ENCODE data around the gene AGAP1. TPM values are rescaled to one million over a fixed set of nuclear protein-coding genes. Genes with fewer than 3 reads are reported as not detected.
"Not testable (repeated sequence)": the region's sequence is repeated elsewhere in the genome, so short reads cannot be mapped to it uniquely, and the experiment has no call there.

AGAP1 gene
- total RNA-seq, 1 experiment from 2014 or later: 14.8 TPM

GRCh38 chr2:236052926-236053821 lies 559.3 kb downstream of the AGAP1 start:
- no peak for DNase-seq (ENCODE audit: low read depth)

DNA sequence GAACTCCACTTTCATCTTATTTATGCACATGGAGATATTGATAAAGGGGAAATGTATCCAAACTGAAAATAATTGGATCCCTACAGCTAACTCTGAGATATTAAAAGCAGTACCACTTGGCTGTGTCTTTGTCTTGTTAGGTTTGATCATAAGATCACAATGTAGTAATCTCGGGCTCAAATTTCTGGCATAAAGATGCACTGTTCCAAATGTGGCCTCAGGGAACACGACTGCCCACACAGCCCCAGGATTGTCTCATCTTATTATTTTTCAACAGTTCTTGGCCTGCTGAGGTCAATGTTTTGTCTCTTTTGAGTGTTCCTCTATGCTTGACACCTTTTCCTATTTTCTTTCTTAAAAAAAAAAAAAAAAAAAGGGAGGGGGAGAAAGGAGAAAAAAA lies 560.3 kb downstream of the AGAP1 start:
- DNase-seq (ENCODE audit: low read depth): no peak

- DNase-seq (ENCODE audit: low read depth): no peak
Observed at GRCh38 chr2:236054621-236055305, 560.9 kb downstream of the AGAP1 start.

DNA sequence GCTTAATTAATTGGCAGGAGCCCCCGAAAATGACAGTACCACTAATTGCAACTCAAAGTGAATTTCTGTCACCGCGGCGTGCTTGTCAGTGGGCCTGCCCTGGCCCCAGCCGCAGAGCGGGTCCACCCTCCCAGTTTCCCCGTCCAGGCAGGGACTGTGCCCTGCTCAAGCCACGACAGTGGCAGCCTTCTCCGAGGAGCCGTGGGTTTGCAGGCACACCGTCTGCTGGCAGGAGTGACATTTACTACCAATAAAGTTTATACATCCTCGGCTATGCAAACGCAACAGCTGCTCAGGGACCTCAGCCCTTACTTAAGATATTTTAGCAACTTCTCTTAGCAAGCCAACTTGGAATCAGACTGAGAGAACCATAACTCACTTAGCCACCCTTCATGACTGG lies 561.6 kb downstream of the AGAP1 start:
- no peak for DNase-seq (ENCODE audit: low read depth)

- no peak for DNase-seq (ENCODE audit: low read depth)
Observed at GRCh38 chr2:236056141-236056540, 562.3 kb downstream of the AGAP1 start.

DNA sequence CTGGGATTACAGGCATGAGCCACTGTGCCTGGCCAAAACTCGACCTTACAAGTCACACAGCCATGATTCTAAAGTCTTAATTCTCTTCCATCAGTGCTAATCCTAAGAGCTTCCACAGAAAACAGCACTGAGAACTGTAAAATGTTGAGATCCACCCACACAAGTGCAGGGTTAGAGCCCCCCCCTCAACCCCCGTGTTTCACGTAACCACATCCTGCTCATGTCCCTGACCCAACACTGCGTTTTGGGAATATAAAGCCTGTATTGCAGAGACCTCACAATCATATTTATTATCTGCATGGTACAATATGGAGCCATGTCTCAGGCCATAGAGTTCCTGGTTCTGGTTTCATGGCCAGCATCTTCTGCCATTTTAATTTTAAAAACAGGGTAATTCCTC lies 563.5 kb downstream of the AGAP1 start:
- no peak for DNase-seq (ENCODE audit: low read depth)

DNA sequence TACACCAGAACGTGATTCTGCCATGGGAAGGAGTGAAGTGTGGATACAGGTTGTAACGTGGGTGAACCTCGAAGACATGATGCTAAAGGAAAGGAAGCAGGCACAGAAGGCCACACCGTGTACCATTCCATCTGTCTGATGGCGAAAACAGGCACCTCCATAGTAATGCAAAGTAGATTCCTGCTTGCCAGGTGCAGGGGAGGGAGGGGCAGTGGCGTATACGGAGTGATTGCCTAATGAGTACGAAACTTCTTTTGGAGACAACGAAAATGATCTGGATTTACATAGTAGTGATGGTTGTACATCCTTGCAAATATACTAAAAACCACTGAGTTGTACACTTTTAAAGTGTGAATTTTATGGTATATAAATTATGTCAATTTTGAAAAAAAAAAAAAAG lies 567.7 kb downstream of the AGAP1 start:
- no peak for DNase-seq (ENCODE audit: low read depth)

GRCh38 chr2:236061899-236062298 lies 568.1 kb downstream of the AGAP1 start:
- no peak for DNase-seq (ENCODE audit: low read depth)

DNA sequence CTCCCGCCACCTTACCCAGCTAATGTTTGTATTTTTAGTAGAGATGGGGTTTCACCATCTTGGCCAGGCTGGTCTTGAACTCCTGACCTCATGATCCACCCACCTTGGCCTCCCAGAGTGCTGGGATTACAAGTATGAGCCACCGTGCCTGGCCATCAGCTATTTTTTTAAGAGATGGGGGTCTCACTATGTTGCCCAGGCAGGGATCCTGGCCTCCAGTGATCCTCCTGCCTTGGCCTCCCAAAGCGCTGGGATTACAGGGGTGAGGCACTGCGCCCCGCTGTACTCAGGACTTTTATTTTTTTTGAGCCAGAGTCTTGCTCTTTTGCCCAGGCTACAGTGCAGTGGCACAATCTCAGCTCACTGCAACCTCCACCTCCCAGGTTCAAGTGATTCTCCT lies 569.0 kb downstream of the AGAP1 start:
- DNase-seq (ENCODE audit: low read depth): not testable (repeated sequence)

- DNase-seq (ENCODE audit: low read depth): no peak
Observed at GRCh38 chr2:236063994-236064393, 570.2 kb downstream of the AGAP1 start.

DNA sequence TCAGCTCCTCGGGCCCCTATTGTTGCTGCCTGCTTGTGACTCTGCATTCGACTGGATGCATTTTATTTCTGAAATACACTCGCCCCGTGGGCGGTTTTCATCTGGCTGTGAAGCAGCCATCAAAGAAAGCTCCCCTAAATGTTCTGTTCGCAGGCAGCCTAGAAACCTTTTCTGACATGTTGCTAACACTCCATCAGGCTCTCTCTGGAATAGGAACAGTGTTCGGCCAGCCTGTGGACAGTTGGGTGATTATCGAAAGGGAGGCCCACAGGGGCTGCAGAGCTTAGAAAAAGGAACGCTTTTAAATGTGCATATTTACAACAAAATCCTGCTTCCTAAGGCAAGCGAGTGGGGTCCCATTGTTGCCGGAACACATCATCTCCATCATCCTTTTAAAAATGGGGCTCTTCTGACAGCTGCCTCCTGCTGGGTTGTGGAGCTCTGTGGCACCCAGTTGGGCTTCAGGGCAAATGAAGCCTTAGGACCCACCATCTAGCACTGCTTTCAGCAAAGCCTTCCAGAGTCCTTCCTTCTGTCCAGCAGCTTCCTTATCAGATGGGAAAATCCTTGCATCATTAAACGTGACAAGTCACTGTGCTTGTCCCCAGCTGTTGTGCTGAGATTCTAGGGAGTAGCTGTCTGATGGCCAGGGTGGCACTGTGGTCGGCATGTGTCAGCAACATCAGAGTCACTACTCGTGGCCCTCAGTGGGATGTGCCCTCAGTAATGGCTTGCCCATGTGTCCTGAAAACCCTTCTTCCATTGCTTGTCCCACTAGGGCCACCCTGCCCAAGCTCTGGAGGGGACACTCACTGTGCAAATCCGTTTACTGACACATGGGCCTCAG lies 571.7 kb downstream of the AGAP1 start:
- no peak for DNase-seq (ENCODE audit: low read depth)

DNA sequence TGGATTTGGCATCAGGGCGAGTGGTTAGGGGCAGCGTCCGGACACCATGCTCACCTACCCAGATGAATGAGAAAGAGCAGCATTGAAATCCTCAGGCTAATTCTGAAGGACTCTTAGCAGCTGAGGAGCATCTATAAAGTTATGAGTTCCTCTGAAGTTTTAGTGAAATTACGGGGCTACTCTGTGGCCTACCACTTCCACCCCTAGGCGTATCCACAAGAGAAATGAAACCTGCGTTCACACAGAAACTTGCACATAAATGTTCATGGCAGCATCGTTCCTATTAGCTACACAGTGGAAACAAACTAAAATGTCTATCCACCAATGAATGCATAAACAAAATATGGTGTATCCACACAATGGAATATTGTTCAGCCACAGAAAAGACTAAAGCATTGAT lies 576.4 kb downstream of the AGAP1 start:
- DNase-seq (ENCODE audit: low read depth): no peak

- no peak for DNase-seq (ENCODE audit: low read depth)
Observed at GRCh38 chr2:236073246-236073645, 579.4 kb downstream of the AGAP1 start.

- DNase-seq (ENCODE audit: low read depth): no peak
Observed at GRCh38 chr2:236073867-236074655, 580.2 kb downstream of the AGAP1 start.

- DNase-seq (ENCODE audit: low read depth): no peak
Observed at GRCh38 chr2:236075802-236076201, 582.0 kb downstream of the AGAP1 start.

GRCh38 chr2:236078297-236079255 lies 584.7 kb downstream of the AGAP1 start:
- peak; percentile 78 for DNase-seq (ENCODE audit: low read depth)

DNA sequence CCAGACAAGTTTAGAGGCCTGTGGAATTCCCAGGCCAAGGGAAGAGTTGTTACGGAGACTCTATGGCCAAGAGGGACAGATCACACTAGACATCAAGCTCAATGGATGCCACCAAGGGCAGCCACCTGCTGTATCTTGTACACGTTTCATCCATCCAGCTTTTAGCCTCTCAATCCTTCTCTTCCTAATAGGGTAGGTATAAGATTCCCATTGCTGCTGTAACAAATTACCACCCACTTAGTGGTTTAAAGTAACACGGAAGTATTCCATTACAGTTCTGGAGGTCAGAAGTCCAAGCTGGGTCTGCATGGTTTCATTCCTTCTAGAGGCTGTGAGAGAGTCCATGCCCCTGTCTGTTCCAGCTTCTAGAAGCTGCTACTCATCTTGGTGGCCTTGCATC lies 586.6 kb downstream of the AGAP1 start:
- DNase-seq (ENCODE audit: low read depth): no peak

GRCh38 chr2:236081171-236081570 lies 587.3 kb downstream of the AGAP1 start:
- DNase-seq (ENCODE audit: low read depth): no peak

- no peak for DNase-seq (ENCODE audit: low read depth)
Observed at GRCh38 chr2:236082061-236082460, 588.2 kb downstream of the AGAP1 start.

- no peak for DNase-seq (ENCODE audit: low read depth)
Observed at GRCh38 chr2:236083934-236084333, 590.1 kb downstream of the AGAP1 start.

Measured in HT1080 (cell line).